NCI-H82 treated with DMSO at 0.1 percent for 48 hours (cell line): ENCODE results near the gene KCNH2.
"Not testable (repeated sequence)": the region's sequence is repeated elsewhere in the genome, so short reads cannot be mapped to it uniquely, and the experiment has no call there.

Source experiments
- DNase-seq: peaks from one replicate; lab custom pipeline; 2025; ENCODE audit not compliant: unreplicated experiment; lab: John Stamatoyannopoulos, UW

Gene KCNH2, protein sequence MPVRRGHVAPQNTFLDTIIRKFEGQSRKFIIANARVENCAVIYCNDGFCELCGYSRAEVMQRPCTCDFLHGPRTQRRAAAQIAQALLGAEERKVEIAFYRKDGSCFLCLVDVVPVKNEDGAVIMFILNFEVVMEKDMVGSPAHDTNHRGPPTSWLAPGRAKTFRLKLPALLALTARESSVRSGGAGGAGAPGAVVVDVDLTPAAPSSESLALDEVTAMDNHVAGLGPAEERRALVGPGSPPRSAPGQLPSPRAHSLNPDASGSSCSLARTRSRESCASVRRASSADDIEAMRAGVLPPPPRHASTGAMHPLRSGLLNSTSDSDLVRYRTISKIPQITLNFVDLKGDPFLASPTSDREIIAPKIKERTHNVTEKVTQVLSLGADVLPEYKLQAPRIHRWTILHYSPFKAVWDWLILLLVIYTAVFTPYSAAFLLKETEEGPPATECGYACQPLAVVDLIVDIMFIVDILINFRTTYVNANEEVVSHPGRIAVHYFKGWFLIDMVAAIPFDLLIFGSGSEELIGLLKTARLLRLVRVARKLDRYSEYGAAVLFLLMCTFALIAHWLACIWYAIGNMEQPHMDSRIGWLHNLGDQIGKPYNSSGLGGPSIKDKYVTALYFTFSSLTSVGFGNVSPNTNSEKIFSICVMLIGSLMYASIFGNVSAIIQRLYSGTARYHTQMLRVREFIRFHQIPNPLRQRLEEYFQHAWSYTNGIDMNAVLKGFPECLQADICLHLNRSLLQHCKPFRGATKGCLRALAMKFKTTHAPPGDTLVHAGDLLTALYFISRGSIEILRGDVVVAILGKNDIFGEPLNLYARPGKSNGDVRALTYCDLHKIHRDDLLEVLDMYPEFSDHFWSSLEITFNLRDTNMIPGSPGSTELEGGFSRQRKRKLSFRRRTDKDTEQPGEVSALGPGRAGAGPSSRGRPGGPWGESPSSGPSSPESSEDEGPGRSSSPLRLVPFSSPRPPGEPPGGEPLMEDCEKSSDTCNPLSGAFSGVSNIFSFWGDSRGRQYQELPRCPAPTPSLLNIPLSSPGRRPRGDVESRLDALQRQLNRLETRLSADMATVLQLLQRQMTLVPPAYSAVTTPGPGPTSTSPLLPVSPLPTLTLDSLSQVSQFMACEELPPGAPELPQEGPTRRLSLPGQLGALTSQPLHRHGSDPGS

DNA sequence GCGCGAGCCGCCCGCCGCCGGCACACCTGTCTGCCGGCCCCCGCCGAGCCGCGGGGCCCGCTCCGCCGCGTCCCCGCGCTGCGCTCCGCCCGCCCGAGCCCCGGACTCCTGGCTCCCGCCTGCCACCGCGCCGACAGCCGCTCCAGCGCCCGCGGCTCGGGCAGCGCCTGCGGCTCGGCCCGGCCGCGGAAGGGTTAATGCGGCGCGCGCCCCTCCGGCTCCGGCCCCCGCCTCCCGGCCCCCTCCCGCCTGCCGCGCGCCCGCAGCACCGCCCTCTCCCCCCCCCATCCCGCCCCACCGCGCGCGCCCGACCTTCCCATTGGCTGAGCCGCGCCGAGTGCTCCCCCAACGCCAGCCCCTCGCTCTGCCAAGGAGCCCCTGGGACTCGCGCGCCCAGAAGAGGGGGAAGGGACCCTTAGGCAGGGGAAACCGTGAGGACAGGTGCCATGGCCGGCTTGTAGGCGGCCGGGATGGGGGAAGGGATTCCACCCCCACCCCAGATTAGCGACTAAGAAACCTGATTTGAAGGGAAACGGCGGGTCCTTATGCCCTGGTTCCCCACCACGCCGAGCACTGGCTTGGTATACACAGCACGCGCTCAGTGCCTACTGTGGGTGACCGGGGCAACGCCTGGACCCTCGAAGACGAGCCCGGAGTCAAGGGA lies at the start of gene KCNH2:
Gene KCNH2, minus strand, starts transcription at position 196 of the 664 bp plus-strand sequence. CDS start 408 bp downstream, outside the sequence.
- peak; percentile 80 for DNase-seq

DNA sequence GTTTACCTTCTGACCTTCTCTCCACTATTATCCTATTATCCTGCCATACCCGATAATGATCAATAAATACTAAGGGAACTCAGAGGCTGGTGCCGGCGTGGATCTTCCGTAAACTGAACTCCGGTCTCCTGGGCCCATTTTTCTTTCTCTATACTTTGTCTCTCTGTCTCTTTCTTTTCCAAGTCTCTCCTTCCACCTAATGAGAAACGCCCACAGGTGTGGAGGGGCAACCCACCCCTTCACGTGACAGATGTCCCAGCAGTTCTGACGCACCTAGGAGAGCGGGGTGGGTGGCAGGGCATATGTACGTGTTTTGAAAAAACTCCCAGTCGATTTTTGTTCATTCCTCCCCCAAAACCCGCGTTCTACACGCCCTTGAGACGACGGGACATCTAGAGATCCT lies 49.6 kb upstream of the KCNH2 start:
- not testable (repeated sequence) for DNase-seq

DNA sequence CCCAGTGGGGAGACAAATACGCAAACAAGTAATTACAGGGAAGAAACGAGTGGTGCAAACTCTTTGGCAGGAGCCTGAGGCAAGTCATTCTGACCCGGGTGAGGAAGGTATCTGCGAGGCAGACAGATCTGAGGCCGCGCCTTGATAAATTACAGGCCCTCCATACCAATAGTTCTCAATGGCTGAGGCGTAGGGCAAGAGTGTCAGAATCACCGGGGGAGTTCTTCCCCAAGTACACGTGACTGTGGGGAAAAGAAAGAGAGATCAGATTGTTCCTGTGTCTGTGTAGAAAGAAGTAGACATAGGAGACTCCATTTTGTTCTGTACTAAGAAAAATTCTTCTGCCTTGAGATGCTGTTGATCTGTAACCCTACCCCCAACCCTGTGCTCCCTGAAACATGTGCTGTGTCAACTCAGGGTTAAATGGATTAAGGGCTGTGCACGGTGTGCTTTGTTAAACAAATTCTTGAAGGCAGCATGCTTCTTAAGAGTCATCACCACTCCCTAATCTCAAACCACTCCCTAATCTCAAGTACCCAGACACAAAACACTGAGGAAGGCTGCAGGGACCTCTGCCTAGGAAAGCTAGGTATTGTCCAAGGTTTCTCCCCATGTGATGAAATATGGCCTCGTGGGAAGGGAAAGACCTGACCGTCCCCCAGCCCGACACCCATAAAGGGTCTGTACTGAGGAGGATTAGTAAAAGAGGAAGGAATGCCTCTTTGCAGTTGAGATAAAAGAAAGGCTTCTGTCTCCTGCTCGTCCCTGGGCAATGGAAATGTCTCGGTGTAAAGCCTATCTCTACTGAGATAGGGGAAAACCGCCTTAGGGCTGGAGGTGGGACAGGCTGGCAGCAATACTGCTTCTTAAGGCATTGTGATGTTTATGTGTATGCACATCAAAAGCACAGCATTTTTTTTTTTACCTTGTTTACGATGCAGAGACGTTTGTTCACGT lies 48.9 kb upstream of the KCNH2 start:
- DNase-seq = peak; percentile 69

DNA sequence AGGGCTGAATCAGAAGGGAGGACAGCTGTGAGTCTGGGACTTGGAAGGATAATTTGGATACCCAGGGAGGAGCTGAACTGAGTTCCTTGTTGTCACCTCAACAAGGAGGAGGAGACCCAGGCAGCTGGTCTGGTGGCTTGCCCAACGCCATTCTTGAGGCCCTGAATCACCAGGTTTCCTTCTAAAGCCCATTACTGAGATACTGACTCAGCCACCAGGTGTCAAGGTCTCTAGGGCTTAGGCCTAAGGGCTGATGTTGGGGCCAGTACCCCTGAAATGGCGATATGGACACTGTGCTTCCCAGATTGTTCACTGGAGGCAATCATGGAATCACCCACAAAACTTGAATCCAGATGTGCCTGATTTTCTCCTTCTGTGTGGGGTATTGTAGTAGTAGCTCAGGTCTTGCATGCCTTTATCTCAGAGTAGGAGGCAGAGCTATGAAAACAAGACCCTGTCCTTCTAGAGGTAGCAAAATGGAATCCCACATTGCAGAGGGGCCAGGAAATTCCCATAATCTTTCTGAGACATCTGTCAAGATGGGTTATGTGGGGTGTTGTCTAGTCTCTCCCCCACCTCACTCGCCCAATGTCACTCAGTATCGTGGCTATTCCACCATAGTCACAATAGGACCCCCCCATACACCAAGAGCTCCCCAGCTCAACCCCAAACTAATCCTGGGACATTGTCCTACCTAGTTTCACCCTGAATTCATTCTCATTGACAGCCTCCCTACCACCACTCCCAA lies 48.0 kb upstream of the KCNH2 start:
- DNase-seq = no peak

DNA sequence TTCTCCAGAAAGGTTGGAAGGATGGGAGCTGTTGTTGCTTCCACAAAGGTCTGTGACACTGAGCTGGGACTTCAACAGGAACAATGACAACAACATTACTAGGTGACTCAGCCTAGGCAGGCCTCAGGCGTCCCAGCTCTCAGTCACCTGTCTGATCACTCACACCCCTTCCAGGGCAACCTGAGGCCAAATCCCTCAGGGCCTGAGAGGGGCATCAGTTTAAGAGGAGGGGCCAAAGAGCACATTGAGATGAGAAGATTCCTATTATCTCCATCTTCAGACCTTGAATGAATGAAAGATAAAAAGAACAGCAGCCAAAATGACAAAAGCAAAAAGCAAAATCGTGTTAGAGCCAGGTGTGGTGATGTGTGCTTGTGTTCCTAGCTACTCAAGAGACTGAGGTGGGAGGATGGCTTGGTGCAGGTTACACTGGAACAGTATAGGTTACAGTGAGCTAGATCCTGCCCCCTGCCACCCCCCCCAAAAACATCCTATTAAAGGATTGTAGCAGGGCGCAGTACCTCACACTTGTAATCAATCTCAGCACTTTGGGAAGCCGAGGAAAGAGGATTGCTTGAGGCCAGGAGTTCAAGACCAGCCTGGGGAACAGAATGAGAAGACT lies 46.4 kb upstream of the KCNH2 start, which contains the start of gene ATG9B:
Gene ATG9B, minus strand, starts transcription at position 60 of the 622 bp plus-strand sequence. CDS start 71 bp downstream, outside the sequence.
- no peak for DNase-seq

DNA sequence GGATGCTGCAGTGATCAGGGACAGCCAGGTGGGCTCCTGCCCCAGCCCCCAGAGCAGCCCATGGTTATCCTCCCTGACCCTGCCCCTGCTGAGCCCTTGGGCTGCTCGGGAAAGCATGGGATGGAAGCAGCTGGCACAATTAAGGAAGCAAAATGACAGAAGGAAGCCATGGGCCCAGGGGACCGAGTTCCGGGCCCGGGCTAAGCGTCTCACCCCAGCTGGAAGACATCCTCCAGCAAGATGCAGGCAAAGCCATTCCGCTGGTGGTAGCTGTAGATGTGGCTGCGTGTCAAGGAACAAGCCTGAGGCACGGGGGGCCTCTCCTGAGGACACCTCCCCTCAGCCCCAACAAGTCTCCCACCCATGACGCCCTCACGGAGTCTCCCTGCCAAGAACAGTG lies 45.1 kb upstream of the KCNH2 start:
- no peak for DNase-seq

DNA sequence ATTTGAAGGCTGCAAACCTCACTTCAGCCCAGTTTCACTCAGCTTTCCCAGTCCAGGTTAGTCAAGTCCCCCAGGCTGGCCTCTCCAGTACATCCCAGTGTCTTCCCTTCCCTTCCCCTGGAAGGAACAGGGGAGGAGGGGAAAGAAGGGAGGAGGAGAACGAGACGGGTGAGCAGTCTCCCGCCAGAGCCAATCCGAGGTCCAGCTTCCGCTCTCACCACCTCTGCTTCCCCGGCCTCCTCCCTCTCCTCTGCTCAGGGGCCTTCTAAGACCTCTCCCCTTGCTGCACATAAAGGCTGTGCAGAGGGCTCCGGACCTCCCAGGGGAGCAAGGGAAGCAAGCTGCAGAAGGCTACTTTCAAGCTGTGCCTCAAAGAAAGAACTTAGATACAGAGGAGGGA lies 42.1 kb upstream of the KCNH2 start:
- DNase-seq = no peak

DNA sequence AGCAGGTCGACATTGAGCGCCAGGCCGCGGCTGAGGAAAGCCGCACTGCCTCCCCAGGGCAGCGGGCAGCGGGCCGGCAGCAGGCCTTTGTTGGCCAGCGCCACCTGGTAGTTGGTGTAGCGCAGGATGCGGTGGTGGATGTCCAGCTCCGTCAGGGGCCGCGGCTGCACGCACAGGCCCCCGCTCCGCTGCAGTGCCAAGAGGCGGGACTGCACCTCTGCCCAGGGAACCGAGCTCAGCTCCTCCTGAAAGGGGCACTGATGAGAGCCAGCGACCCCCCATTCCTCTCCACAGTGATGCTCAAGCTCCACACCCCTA lies 41.0 kb upstream of the KCNH2 start:
- no peak for DNase-seq

DNA sequence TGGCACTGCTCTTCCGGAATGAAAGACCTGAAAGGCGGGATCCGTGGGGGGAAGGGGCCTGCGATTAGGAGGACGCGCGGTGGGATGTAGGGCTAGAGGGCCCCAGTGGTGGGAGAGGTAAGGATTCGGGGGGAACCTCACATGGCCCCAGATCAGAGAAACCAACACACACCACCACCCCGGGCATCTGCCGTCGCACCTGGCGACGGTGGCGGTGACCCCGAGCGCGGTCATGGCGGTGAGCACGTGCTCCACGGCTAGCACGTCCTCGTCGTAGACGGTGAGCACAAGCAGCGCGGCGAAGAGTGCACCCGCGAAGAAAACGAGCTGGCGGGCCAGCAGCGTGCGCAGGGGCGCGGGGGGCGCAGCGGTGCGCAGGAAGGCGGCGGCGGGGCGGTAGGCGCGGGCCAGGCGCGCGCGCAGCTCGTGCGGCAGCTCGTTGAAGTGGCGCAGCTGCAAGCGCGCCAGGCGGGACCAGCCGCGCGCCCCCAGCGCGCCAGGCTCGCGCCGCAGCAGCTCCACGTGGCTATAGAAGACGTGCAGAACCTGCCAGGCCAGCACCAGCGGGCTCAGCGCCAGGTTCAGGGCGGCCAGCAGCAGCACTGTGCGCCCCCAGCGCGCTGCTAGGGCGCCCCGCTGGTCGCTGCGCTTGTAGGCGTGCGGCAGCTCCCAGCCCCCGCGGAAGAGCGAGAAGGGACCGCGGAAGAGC lies 40.5 kb upstream of the KCNH2 start:
- no peak for DNase-seq

DNA sequence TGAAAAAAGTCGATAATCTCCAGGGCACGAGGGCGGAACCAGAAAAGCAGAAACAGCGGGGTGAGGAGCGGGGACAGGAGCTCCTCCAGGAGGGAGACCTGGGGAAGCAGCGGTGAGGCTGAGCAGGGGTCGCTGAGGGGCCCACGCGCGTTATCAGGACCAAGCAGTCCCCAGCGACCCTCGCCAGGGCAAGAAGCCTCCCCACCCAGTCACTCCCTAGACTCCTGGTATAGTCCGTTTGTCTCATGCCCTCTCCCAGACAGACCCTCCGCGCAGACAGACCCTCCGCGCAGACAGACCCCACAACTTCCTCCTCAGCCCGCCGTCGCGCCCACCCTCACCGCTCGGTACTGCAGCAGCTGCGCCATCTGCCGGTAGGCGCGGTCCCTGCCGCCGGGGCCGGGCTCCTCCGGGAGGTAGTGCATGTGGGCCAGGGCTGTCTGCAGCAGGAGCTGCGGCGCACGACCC lies 39.9 kb upstream of the KCNH2 start:
- DNase-seq = peak; percentile 23

DNA sequence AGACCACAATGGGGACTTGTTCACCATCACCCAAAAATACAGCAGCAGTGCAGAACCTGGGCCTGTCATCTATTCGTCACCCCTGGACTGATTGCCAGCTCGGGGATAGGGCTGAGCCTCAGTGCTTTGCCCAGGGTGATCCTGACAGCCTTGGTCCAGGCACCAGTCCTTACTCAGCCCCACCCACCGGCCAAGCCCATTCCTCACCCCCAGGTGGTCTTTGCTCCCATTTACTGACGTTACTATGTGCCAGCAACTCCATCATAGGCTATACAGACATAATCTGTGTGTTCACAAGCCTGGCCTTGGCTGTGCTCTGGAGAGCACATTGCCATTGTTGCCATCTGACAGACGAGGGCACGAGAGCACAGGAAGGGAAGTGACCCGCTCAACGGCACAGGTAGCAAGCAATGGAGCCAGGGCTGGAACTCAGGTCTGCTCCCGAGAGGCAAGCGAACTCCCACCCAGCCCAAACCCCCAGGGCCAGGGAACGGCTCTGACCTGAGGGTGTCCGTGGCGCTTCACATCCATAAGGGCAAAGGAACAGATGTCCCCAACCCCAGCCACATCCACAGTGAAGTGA lies 39.3 kb upstream of the KCNH2 start:
- no peak for DNase-seq

DNA sequence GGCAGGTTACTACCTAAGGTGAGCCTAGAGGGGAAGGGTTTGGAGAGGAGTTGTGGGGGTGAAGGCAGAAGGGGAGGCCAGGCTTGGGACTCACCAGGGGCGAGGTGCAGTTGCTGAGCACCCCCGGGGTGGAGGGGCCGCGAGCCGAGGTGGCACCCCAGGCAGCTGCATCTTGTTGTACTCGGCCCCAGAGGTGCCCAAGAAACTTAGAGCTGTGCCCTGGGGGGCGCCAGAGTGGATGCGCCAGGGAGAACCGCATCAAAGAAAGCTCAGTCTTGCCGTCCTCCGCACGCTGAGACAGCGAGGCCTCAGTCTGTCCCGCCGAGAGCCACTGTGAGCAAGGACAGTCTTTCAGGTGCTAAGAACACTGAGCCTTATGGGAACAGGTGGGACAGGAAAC lies 38.8 kb upstream of the KCNH2 start:
- no peak for DNase-seq

DNA sequence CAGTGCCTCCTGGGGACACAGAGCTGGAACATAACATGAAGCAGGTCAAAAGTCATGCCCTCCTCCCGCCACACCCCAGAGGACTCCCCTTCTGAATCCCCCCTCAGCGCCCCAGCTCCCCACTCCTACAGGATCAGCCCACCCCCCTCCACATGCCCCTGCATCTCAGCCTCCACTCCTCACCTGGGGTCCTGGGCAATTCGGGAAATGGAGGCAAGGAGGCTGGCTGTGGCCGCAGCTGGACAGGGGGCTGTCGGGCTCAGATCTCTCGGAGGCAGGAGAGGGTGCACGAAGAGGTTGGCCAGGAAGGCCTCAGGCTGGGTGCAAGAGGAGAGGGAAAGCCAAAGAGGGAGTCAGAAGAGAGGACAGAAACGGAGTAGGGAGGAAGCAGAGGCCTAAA lies 38.4 kb upstream of the KCNH2 start:
- DNase-seq = no peak

DNA sequence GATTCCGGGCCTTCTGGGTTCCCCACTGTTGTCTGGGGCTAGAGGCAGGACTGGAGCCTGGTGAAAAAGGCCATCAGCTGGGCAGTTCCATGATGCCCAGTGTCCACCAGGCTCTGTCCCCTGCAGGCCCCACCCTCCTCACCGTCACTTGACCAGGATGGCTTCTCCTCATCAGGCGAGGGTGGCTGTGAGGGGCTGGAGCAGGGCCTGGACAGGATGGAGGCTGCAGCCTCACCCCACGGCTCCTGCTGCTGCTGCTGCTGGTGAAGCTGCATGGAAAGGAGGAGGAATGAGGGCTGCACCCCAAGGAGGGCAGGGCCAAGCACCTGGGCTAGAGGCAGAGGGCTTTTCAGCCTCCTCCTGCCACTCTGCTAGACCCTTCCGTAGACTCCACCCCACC lies 37.8 kb upstream of the KCNH2 start:
- DNase-seq = no peak

DNA sequence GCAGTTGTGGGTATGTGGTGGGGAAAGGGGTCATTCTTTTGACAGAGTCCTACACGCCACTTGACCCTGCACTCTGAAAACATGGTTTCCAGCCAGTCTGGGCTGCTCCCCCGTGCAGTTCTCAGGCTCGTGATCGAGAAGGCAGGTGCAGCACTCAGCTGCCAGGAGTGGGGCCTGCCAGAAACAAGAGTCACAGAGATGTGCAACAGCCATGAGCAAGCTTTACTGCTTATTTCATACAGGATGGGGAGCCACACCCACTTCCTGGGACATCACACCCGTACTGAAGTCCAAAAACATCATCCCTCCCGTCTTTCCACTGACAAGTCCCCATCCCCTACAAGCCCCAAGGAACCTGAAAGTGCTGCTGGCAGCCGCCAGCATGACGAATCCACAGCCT lies 36.8 kb upstream of the KCNH2 start:
- no peak for DNase-seq

DNA sequence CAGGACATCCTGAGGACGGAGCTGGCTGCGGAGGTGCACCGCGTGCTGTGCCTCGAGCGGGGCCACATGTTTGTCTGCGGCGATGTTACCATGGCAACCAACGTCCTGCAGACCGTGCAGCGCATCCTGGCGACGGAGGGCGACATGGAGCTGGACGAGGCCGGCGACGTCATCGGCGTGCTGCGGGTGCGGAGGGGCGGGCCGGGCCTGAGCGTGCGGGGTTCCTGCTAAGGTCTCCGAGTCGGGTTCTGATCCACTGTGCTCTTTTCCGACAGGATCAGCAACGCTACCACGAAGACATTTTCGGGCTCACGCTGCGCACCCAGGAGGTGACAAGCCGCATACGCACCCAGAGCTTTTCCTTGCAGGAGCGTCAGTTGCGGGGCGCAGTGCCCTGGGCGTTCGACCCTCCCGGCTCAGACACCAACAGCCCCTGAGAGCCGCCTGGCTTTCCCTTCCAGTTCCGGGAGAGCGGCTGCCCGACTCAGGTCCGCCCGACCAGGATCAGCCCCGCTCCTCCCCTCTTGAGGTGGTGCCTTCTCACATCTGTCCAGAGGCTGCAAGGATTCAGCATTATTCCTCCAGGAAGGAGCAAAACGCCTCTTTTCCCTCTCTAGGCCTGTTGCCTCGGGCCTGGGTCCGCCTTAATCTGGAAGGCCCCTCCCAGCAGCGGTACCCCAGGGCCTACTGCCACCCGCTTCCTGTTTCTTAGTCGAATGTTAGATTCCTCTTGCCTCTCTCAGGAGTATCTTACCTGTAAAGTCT lies 35.8 kb upstream of the KCNH2 start:
- peak; percentile 30 for DNase-seq

DNA sequence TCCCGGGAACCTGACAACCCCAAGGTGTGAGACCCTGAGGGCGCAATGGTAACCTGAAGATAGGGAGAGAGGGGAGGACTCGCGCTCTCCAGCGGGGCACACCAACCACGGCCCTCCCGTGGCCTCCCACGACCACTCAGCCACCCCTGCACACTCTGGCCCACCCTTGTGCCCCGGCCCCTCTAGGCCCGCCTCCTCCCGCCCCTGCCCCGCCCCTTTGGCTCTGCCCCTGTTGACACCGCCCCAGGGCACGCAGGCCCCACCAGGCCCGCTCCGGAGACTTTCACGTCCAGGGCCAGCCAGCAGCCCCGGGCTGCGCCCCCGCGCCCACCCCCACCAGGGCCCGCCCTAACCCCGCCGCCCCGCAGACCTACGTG lies 35.2 kb upstream of the KCNH2 start:
- DNase-seq = no peak
